ENCODE measurements around the gene TRPC1.

GRCh38 chr3:142815803-142816202 is 92.0 kb downstream of the TRPC1 start:
- TF ChIP-seq CTCF (conservative IDR thresholded peaks at IDR 0.05 in 1 of 2, IDR thresholded peaks at IDR 0.05 in 1 of 2; ENCODE audit: extremely low read depth in 1 of 2, insufficient read depth in 1 of 2, low read depth in 1 of 2, low read length in 2 of 2) (no peak), EZH2 (IDR thresholded peaks at IDR 0.05; ENCODE audit: borderline replicate concordance, low read length) (no peak)
